HG02885 (cell line): ENCODE data around the gene NRN1L.
A peak's percentile ranks its signal among the peaks of the same experiment; 100 is the strongest.

Source experiments
- ATAC-seq: cut with Tn5 transposase; IDR thresholded peaks from one replicate; pipeline ENCODE4 v1.9.1; 2021; ENCODE audit warnings: mild to moderate bottlenecking; ENCODE audit not compliant: unreplicated experiment, poor library complexity

NRN1L gene

GRCh38 chr16:67933805-67934204, 49.1 kb downstream of the NRN1L start:
- no peak for ATAC-seq

- ATAC-seq = no peak
Observed at GRCh38 chr16:67934306-67935100, 49.8 kb downstream of the NRN1L start.

- no peak for ATAC-seq
Observed at GRCh38 chr16:67935101-67935401, 50.4 kb downstream of the NRN1L start.

GRCh38 chr16:67935402-67936123, 50.9 kb downstream of the NRN1L start:
- peak; percentile 92 for ATAC-seq
